ENCODE results near the gene LRRC53.
A peak's percentile ranks its signal among the peaks of the same experiment; 100 is the strongest.

LRRC53 gene, protein sequence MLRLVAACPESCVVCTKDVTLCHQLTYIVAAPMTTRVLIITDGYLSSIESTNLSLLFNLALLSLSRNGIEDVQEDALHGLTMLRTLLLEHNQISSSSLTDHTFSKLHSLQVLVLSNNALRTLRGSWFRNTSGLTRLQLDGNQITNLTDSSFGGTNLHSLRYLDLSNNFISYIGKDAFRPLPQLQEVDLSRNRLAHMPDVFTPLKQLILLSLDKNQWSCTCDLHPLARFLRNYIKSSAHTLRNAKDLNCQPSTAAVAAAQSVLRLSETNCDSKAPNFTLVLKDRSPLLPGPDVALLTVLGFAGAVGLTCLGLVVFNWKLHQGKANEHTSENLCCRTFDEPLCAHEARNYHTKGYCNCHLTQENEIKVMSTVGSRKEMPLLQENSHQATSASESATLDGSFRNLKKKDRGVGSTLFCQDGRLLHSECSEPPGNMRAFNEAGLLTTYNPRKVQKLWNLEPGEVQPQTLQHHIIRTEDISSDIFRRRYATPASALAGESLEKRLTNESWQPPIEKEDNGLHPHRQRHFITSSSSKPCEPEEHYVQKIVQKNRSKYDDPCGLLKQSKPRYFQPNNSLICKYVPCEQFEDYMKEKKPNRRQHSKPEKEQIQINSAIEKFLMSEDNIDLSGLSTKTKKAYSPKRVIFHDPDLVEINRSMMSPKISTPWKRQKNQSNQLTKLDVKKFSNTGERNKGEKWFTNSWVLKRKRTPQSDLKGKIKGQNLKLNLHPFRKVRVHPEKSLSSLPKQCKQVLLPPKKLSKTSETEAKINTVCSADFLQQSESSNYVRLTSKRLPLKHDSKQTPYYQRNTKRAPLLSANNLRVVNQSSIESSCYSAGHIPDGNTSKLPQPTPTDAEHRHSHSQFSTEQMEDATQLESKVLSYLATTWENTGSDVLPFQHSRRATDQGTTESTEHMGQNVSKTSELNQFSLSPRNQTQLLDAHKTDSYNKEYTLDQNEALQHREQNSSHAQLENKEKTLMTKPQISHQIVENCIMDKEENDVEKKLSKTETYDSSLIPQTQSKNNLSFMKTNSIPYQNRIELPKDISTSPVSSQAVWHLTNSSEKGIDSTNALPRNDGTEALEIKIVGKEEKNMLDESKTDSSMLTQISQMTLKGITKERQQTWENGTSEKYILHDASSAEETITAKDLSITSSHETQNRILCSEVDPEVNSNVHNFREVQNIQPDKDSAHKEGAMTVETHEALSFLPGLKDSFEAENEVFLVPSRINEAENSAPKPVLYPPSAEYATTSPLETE

DNA sequence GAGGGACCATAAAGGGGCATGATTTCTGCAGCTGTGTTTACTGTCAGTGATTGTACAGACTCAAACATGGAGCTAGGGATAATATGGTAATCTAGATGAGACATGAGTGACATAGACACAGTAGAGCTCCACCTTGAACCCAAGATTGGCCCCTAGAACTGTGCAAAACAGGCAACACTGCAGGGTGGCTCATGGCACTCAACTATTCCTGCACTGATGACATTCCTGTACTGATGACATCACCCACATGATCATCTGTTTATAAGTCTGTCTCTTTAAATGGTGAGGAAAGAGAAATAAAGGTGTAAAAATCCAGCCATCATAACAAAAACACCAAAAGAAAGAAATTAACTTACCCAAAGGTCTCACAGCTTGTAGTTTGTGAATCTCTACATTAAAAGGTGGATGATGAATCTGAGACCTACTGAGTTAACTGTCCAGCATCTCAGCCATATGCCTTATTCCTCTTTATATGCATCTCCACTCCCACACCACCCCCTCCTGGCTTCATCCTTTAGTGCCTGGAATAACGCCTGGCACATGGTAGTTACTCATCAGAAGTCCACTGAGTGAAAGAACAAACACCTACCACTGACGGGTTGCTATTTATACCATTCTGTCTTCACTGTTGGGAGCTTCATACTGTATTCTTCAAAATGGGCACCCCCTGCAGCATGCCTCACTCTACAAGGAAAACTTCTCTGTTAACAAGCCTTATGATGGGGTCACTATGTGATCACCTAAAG, at the start of gene LRRC53:
TSS of gene LRRC53 (minus strand) at position 442 of the 746 bp plus-strand sequence. CDS start 29,262 bp downstream, outside the sequence.
- DNase-seq, result no peak

DNA sequence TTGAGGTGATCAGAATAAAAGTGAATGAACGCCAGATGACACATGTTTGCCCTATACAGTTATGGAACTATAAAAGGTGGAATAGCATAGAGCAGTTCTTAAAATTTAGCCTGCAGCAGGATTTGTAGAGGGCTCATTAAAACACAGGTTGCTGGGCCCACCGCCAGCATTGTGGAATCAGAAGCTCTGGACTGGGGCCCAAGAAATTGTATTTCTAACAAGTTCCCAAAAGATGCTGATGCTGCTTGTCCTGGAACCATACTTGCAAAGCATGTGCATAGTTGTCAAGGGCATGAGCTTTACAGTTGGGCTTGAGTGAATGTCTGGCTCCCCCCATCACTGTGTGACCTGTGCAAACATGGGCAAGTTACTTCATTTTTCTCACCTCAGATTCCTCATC, 37.5 kb upstream of the LRRC53 start:
- DNase-seq, result no peak

DNA sequence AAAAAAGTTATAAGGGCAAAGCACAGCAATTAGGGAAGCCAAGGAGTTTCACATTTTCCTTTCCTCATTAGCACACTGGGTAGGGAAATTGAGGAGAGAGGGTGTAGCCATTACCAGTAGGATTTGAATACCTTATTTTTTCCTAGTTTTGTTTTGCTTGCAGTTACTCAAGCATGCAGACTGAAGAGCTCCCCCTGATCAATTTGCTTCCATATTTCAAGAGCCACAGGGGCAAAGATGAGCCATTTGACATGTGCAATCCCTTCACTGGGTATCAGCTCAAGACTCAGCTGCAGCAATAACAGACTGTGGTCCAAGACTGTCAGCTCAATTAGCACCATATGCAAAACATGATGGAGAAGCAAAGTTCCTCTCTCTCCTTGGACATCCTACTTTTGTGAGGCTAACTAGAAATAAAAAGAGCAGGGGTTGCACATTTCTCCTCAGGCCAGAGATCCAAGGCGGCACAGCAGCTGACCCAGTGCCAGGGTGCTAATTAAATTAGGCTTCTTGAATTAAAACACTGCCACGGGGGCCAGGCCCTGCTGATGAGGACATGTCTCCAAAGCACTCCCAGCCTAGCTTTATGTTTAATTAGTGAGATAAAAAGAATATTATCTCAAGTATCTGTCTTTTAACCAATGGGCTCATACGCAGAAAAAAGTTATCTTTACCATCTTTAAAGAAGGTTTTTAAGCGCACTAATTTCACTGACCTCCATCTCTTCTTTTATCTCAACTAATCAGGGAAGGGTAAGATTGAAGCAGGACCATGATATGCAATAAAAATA, 36.7 kb upstream of the LRRC53 start:
- DNase-seq, result no peak

DNA sequence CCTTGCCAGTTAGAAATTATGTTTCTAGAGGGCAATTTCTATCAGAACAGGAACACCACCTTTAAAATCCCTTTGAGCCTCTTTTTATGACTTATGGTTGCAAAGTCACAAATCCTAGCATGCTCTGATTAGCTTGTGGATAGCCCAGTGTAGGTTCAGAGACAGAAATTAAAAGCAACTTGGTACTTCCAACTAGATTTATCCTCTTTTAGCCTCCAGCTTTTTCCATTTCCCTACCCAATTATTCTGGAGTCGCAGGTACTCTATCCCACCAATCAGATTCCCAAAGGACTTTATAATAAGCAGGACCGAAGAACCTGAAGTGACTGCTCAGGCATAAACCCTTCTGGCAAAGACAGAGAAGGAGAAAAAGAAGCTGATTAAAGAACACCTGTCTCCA, 33.4 kb upstream of the LRRC53 start:
- no peak for DNase-seq

DNA sequence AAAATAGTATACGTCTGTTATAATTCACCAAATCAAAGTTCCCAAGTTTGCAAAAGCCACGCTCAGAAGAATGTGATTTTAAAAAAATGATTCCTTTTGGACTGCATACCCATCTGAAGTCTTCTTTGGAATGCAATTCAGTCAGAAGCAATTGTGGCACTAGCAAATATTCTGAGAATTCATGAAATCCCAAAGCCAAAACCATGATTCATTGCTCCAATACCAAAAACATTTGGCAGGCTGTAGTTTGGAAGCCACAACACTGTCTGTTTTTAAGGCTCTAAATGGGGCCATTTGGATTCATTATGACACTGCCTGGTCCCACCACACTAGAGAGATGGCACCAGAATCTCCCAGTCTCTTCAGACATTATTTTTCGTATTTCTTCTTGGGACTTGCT, 21.8 kb upstream of the LRRC53 start:
- no peak for DNase-seq

DNA sequence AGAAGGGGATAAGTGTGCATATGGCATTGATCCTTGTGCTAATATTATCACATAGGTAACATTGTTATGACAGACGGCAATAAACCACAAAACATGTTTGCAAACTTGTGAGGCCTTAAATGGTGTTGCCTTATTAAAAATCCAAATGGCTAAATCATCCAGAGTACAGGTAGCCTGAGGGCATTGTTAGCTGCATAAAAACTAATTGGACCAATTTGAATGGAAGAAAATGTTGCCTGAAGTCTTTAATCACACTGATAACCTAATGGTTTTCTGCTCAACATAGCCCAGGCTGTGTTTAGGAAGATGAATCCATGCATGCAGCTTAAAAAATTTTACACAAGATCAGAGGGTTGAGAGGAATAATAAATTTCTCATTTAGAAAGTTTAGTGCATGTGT, 19.4 kb upstream of the LRRC53 start:
- no peak for DNase-seq

DNA sequence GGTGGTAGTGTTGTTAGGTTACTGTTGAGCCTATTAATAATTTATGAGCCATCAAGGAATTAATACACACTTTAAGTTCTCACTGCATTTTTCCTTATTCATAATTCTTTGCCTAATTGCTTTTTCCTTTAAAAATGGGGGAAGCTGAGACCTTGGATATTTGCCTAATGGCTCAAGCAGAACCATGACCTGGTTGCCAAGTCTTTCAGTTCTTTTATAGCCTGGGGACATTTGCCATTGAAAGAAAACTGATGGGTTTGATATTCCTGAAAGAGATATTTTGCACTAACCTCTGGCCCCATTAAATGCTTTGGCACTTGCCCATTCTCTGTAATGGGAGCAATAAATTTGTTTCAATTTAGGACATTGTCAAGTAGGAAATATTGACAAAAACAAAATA, 18.5 kb upstream of the LRRC53 start:
- DNase-seq, result no peak

DNA sequence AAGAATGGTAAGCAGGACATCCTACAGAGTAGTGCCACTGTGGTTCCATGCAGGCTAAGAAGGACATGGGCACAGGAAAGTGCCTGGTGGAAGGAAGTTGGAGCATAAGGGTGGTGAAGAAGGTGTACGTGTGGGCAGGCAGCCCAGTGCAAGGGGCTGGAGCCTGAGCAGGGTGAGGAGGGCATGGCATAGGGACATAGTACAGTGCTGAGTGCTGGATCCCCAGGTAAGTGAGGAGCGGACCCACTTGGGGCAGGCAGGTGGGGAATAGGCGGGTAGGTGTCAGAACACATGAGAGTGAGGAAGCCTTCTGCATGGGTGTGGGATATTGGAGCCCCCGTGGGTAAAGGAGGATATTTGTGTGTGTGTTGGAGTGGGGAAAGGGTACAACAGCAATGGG, 15.7 kb upstream of the LRRC53 start:
- DNase-seq, result no peak

DNA sequence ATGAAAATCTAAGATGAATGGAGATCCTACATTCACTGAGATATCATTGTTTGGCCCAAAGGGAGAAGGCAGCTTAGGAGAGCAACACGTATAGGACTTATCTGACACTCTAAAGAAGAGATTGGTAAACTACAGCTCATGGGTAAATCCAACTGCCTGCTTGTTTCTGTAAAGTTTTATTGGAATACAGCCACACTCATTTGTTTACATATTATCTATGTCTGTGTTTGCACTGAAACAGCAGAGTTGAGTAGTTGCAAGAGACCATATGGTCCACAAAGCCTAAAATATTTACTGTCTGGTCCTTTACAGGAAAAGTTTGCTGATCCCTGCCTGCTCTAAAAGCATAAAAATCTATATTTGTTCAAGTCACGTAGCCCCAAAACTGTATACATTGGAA, 14.3 kb upstream of the LRRC53 start:
- no peak for DNase-seq

DNA sequence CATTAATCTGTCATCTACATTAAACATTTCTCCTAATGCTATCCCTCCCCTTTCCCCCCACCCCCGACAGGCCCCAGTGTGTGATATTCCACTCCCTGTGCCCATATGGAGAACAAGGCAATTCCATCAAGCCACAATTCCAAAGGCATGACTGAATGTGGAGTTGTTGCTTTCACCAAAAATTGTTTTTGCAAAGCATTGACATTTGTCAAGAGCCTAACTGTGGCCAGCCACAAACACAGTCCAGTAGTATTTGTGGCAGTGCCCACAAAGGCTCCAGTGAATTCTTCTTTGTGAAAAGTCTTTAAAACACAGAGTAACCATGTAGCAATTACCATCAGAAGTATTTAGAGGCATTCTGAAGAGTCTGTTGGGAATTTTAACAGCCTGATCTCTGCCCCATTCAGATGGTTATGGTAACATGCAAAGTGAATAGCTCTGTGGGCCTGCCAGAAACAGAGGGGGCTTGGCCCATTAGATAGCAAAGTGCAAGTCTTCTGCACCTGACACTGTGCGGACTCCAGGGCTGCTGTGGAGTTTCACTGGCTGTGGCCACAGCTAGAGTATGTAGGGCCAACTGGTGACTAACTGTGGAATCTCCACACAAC, 11.6 kb upstream of the LRRC53 start:
- DNase-seq, result no peak

DNA sequence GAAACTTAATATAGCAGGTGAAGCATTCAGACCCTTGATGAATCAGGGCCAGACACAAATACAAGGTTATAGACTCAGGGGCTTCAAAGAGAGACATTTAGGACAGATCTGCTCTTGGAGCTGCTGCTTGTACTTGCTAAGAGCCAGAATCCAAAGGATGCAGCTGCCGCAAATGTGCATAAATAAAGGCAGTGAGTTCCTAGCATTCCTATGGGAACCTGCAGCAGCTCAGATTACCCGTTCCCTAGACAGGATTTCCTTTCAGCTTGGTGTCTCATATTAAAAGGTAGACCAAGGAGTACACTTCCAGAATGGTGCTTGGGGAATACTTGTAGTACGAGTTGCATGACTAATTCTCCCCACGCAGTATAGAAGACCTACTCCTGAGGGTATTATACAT, 9.7 kb upstream of the LRRC53 start:
- no peak for DNase-seq

DNA sequence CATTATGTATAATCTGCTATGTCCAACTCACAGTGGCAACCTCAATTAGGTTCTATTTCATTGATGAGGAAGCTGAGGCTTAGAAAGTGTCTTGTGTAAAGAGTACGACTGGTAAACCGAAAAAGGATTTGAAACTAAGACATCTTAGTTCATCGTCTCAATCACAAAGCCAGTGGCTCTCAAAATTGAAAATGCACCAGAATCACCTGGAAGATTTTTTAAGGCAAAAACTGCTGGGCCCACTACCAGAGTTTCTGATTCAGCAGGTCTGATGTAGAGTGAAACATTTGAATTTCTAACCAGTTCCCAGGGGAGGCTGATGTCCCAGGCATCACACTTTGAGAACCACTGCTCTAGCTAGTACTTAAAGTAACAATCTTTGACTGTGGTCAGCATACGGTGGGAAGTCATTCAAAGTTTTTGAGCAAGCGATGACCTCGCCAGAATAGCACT, 5.2 kb upstream of the LRRC53 start:
- DNase-seq, result no peak

DNA sequence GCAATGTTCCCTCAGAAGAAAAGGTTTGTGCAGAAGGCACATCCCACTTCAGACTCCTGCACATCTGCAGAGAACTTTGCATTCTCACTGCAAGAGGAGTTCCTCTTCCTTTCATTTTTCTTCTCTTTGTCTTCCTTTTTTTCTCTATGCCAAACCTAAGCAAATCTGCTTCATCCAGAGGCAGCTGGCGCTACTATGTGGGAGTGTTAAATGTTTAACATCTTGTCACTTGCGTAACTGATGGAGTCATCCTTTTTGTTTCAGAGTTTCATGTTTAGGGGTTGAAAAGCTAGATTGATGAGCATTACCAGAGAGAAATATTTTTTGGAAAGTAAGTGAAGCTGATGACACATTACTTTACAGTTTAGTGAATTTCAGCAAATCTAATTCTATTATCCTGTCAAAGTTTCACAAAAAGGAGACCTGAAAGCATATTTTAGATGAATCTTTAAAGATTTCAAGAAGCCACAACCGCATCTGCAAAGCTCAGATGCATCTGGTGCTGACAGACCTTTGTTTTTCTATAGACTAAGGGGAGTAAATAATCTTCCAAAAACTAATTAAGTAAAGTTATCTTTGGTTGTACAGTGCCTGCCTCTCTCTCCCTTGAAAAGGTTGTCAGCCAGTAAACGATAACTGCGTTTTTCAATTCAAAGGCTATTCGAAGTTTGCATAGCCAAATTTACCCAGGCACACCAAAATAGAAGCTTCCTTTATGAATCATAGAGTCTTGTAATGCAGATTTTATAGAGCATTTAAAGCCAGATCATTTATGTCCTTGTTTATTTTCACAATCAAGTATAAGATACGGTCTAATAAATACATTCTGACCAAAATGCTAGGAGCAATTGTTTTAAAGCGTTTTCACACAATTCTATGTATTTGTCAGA, 1.2 kb upstream of the LRRC53 start:
- DNase-seq, result no peak

DNA sequence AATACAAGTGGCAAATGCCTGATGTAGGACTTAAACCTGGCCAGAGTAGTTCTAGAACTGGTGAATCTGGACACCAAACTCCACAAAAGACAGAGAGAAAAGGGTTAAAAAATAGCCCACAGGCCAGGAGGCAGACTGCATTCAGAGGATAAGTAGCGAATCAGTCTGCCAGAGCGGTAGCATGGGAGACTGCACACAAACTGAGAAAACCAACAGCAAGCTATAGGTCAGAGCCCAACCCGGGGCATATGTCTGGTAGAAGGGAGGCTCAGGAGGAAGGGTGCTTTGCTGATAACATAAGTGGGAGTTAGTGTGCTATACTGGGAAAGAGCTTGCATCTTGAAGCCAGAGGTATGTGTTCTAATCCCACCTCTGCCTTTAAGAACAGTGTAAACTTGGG, 4.0 kb downstream of the LRRC53 start:
- no peak for DNase-seq

DNA sequence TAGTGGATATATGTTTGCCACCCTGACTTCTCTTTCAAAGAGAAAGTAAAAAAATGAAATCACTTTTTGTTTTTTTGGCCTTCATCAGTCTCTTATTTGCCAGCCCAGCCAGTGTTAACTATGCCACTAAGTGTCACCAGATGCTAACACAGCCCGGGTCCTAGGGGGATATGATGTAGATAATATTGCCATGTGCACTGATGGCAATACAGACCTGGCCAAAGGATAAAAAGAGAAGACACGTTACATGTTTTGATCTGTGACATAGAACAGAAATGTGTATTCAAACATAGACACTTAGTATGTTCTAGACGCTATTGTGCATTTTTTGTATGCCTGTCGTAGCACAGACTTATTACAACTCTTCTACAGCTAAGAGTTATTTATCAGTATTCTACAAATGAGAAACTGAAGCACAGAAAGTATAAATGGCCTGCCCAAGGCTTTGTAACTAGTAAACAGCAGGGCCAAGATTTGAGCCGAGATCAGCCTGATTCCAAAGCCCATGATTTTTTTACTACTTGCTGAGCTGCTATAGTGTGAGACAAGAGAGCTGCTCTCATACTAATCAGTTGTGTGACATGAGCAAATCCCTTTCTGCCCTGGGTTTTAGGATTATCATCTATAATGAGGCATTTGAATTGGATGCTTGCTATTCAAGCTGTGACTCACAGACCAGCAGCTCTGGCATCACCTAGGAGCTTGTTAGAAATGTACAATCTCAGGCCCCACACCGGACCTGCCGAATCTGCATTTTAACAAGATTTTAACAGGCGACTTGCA, 6.3 kb downstream of the LRRC53 start:
- no peak for DNase-seq

DNA sequence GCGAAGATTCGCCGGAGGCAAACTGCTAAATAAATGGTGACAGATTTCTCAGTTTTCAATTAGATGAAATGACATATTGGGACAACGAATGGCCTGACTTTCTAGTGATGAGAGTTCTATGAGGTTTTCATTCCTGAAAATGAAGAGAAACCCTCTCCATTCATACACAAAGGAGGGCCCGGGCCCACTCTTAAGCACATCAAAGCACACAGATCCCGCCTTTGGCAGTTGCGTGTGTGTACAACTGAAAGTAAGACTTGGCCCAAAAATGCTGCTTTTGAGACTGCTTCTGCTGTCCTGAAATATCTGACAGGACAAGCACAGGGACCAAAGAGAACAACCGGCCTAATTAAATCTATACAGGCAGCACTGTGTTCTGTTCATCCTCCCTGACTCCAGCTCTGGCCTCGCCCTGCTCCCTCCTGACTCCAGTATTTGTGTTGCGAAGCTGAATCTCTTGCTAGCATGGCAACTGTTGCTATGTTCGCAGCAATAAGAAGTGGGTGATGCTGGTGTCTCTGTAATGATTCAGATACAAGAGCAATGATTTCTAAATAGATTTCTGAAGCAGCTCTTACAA, 7.4 kb downstream of the LRRC53 start:
- DNase-seq, result no peak

DNA sequence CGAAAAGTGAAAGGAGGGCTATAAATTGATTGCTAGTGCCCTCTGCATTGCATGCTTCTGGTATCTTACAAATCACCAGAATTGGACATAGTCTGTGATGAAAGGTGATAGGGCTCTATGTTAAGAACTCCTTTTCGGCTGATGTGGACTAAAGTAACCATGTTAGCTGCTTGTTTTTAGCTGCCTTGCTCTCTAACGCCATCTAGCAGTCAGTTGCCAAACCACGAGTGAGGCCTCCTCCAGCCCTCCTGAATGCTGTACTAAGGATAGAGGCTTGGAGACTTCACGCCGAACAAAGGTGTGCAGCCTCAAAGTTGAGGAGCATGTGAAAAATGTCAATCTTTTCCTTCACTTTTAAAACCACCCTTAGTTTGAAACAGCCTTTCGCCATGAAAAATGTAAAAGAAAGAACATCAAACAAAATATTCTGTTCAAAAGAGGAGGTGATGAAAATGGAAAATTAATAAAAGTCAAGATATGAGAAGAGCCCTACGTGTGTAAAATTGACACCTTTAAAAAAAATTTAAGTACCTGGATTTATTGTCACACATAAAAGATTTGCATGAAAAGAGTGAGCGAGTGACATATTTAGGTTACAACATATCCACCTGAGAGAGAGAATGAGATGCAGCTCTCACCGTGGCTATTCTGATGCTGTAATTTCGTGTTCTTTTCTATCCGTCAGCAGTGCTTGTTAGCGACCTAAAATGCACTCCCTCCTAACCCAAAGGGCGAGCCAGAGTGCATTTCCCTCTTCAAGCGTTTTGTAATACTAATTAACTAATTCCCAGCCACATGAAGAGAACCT, 8.1 kb downstream of the LRRC53 start:
- DNase-seq, result peak; percentile 16

DNA sequence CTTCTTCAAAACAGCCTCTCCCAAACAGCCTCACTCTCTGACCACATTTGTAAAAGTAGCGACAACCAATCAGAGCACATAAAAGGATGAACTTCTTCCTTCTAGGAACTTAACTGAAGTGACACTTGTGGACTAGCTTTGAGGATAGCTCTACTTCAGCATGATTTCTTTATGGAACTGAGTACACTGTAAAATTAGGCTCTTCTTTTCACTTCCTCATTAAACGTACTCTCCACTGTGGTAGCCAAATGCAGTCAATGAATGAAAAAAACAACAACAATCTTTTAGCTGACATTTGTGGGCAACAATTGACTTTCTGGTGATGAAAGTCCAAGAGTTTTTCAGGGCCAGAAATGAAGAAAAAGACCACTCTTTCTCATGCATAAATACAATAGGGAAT, 9.6 kb downstream of the LRRC53 start:
- DNase-seq, result no peak

Measured in activated naive CD4-positive, alpha-beta T cell treated with anti-CD3 and anti-CD28 coated beads, Interleukin-2, amount 50 U/mL, for 16 hours (primary cell).